ENCODE results near the gene ANKRD11.

The ANKRD11 gene

GRCh38 chr16:89371386-89371785 is 119.0 kb downstream of the ANKRD11 start:
- H3K27me3 ChIP-seq (ENCODE audit: control insufficient read depth, low read length): no peaks in the 10 kb centered on the region
- H4K20me1 ChIP-seq (ENCODE audit: control insufficient read depth, insufficient read depth, low read depth, low read length): peaks cover 72% of the 10 kb centered on the region
- H3K4me3 ChIP-seq (ENCODE audit: low read length): no peak overlapping the region
- peaks cover 9% of the 10 kb centered on the region; the same call in 1 of the 2 replicates for H3F3A ChIP-seq (ENCODE audit: control insufficient read depth, insufficient read depth)
- TF ChIP-seq CTCF (IDR thresholded peaks at IDR 0.05; ENCODE audit: low read depth, low read length, poor library complexity, severe bottlenecking) (no peak), EZH2phosphoT487 (IDR thresholded peaks at IDR 0.05; ENCODE audit: borderline replicate concordance, low read length) (no peak)
- peaks cover 17% of the 10 kb centered on the region; the same call in 1 of the 2 replicates for H3K36me3 ChIP-seq (ENCODE audit: control insufficient read depth, low read length)
- peaks cover 29% of the 10 kb centered on the region for H3K4me1 ChIP-seq (ENCODE audit: control insufficient read depth, low read length)
- H3K79me2 ChIP-seq (ENCODE audit: control insufficient read depth, low read length): peaks cover 100% of the 10 kb centered on the region
- 0 out of 2 replicates have a peak, but pooled peaks cover 4% of the 10 kb centered on the region for H3K9me3 ChIP-seq (ENCODE audit: control insufficient read depth, insufficient read depth, low read length)
- H3K4me2 ChIP-seq (ENCODE audit: low read length): no peak overlapping the region
- no peaks in the 10 kb centered on the region for H3K9me2 ChIP-seq (replicated peaks; ENCODE audit: control insufficient read depth, low read length)
- no peak overlapping the region for H3K27ac ChIP-seq (ENCODE audit: low read depth, low read length)

DNA sequence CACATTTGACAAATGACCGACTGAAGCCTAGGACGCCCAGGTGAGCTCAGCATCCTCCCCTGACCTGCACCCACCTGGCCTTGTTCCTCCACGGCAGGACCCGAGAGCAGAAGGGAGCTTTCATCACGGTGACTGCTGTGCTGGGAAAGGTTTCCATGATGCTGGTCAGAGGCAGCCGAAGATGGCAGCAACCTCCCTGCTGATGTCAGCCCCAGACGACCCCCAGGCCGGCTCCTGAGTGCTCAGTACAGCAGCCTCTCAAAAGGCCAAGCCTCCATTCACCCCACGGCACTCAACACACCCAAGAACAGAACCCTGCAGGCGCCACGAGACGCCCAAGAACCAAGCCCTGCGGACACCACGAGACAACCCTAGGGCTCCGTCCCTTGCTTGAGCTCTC is 119.8 kb downstream of the ANKRD11 start:
- H3K4me1 ChIP-seq (ENCODE audit: control insufficient read depth, low read length): peaks cover 21% of the 10 kb centered on the region
- TF ChIP-seq EZH2phosphoT487 (IDR thresholded peaks at IDR 0.05; ENCODE audit: borderline replicate concordance, low read length) (no peak), CTCF (IDR thresholded peaks at IDR 0.05; ENCODE audit: low read depth, low read length, poor library complexity, severe bottlenecking) (no peak)
- H3K79me2 ChIP-seq (ENCODE audit: control insufficient read depth, low read length): peaks cover 100% of the 10 kb centered on the region
- H3K4me2 ChIP-seq (ENCODE audit: low read length): no peak overlapping the region
- no peaks in the 10 kb centered on the region for H3K9me2 ChIP-seq (replicated peaks; ENCODE audit: control insufficient read depth, low read length)
- no peak overlapping the region for H3K4me3 ChIP-seq (ENCODE audit: low read length)
- H4K20me1 ChIP-seq (ENCODE audit: control insufficient read depth, insufficient read depth, low read depth, low read length): peaks cover 67% of the 10 kb centered on the region
- H3K36me3 ChIP-seq (ENCODE audit: control insufficient read depth, low read length): peaks cover 20% of the 10 kb centered on the region; the same call in 1 of the 2 replicates
- H3K27me3 ChIP-seq (ENCODE audit: control insufficient read depth, low read length): no peaks in the 10 kb centered on the region
- H3F3A ChIP-seq (ENCODE audit: control insufficient read depth, insufficient read depth): peaks cover 1% of the 10 kb centered on the region; the same call in 1 of the 2 replicates
- no peaks in the 10 kb centered on the region for H3K9me3 ChIP-seq (ENCODE audit: control insufficient read depth, insufficient read depth, low read length)
- no peak overlapping the region for H3K27ac ChIP-seq (ENCODE audit: low read depth, low read length)

DNA sequence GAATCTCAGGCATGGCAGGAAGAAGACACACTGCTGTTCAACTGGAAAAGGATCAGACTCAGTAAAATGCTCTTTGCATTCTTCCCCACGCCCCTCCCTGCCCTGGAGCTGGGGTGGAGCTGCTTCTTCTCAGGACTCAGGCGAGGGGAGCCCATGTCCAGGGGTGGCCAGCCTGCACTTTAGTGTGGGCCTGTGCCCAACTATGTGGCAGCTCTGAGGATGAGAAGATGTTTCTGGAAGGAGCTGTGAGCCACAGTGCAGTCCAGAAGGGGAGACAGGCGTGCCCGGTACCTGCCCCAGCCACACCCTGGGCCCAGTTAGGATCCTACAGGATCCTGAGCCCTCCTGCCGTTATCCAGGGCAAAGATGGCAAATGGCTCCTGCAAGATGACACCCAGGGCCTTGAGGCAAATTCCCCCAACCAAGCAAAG is 120.3 kb downstream of the ANKRD11 start:
- Histone ChIP-seq H3K9me2 (replicated peaks; ENCODE audit: control insufficient read depth, low read length) (no peaks in the 10 kb centered on the region), H3K79me2 (ENCODE audit: control insufficient read depth, low read length) (peaks cover 100% of the 10 kb centered on the region), H3F3A (ENCODE audit: control insufficient read depth, insufficient read depth) (no peaks in the 10 kb centered on the region), H3K36me3 (ENCODE audit: control insufficient read depth, low read length) (peaks cover 20% of the 10 kb centered on the region; the same call in 1 of the 2 replicates), H3K9me3 (ENCODE audit: control insufficient read depth, insufficient read depth, low read length) (no peaks in the 10 kb centered on the region), H3K4me2 (ENCODE audit: low read length) (no peak overlapping the region), H3K4me3 (ENCODE audit: low read length) (no peak overlapping the region), H4K20me1 (ENCODE audit: control insufficient read depth, insufficient read depth, low read depth, low read length) (peaks cover 71% of the 10 kb centered on the region), H3K27ac (ENCODE audit: low read depth, low read length) (no peak overlapping the region), H3K27me3 (ENCODE audit: control insufficient read depth, low read length) (no peaks in the 10 kb centered on the region), H3K4me1 (ENCODE audit: control insufficient read depth, low read length) (peaks cover 18% of the 10 kb centered on the region)
- TF ChIP-seq CTCF (IDR thresholded peaks at IDR 0.05; ENCODE audit: low read depth, low read length, poor library complexity, severe bottlenecking): no peak
- TF ChIP-seq EZH2phosphoT487 (IDR thresholded peaks at IDR 0.05; ENCODE audit: borderline replicate concordance, low read length): no peak

All from DOHH2 (cell line).